H9 (cell line): ENCODE measurements around the gene DHRS7C. TPM values are rescaled to one million over a fixed set of nuclear protein-coding genes. Genes with fewer than 3 reads are reported as not detected.

Experiments used
- DNase-seq: peaks from one replicate; pipeline ENCODE4 v3.0.0-alpha.2; 2017
- H2AFZ ChIP-seq: one replicate; pipeline ENCODE4 v1.6.1; 2013; ENCODE audit warnings: mild to moderate bottlenecking, low read length, control low read depth, moderate library complexity
- H2AK5ac ChIP-seq: 2 replicates; pipeline ENCODE4 v1.6.1; 2013; ENCODE audit warnings: low read length, control low read depth, mixed read lengths; ENCODE audit not compliant: insufficient read length
- H2BK120ac ChIP-seq: one replicate; pipeline ENCODE4 v1.6.1; 2013; ENCODE audit warnings: low read depth, mild to moderate bottlenecking, low read length, control low read depth, inconsistent platforms; ENCODE audit not compliant: poor library complexity, severe bottlenecking
- H2BK12ac ChIP-seq: 2 replicates; pipeline ENCODE4 v1.6.1; 2013; ENCODE audit warnings: low read length, control low read depth, mixed read lengths, low read depth; ENCODE audit not compliant: insufficient read length
- H2BK15ac ChIP-seq: 2 replicates; pipeline ENCODE4 v1.6.1; 2013; ENCODE audit warnings: low read depth, low read length, control low read depth
- H2BK20ac ChIP-seq: one replicate; pipeline ENCODE4 v1.6.1; 2013; ENCODE audit warnings: low read depth, mild to moderate bottlenecking, low read length, control low read depth, inconsistent platforms; ENCODE audit not compliant: poor library complexity, severe bottlenecking
- H2BK5ac ChIP-seq: 2 replicates; pipeline ENCODE4 v1.6.1; 2013; ENCODE audit warnings: low read length, control low read depth, mixed read lengths; ENCODE audit not compliant: insufficient read length
- H3K14ac ChIP-seq: 2 replicates; pipeline ENCODE4 v1.6.1; 2013; ENCODE audit warnings: low read length, control low read depth; ENCODE audit not compliant: insufficient read depth
- H3K18ac ChIP-seq: 2 replicates; pipeline ENCODE4 v1.6.1; 2013; ENCODE audit warnings: low read depth, mild to moderate bottlenecking, mixed read lengths, low read length, control low read depth; ENCODE audit not compliant: insufficient read length
- H3K23ac ChIP-seq: 2 replicates; pipeline ENCODE4 v1.6.1; 2013; ENCODE audit warnings: low read length, control low read depth, mixed read lengths, low read depth; ENCODE audit not compliant: insufficient read length
- H3K23me2 ChIP-seq: 2 replicates; pipeline ENCODE4 v1.6.1; 2013; ENCODE audit warnings: low read depth, mild to moderate bottlenecking, mixed read lengths, low read length, control low read depth; ENCODE audit not compliant: insufficient read length, poor library complexity, severe bottlenecking
- H3K27ac ChIP-seq: 2 replicates; pipeline ENCODE4 v1.5.1; 2013; ENCODE audit warnings: low read length, control low read depth, mixed read lengths, low read depth; ENCODE audit not compliant: insufficient read length
- H3K27me3 ChIP-seq: 2 replicates; pipeline ENCODE4 v1.6.1; 2013; ENCODE audit warnings: low read length, control low read depth, inconsistent platforms; ENCODE audit not compliant: insufficient read depth
- H3K4ac ChIP-seq: 2 replicates; pipeline ENCODE4 v1.6.1; 2013; ENCODE audit warnings: low read depth, mild to moderate bottlenecking, control low read depth, inconsistent platforms, low read length, moderate library complexity
- H3K4me1 ChIP-seq: 2 replicates; pipeline ENCODE4 v1.6.1; 2013; ENCODE audit warnings: low read length, control low read depth, inconsistent platforms; ENCODE audit not compliant: insufficient read depth
- H3K4me2 ChIP-seq: 2 replicates; pipeline ENCODE4 v1.6.1; 2013; ENCODE audit warnings: low read length, control low read depth, mixed read lengths; ENCODE audit not compliant: insufficient read length, insufficient read depth
- H3K56ac ChIP-seq: 2 replicates; pipeline ENCODE4 v1.6.1; 2013; ENCODE audit warnings: low read depth, mild to moderate bottlenecking, mixed read lengths, low read length, control low read depth; ENCODE audit not compliant: insufficient read length
- H3K79me1 ChIP-seq: 2 replicates; pipeline ENCODE4 v1.6.1; 2013; ENCODE audit warnings: low read depth, mild to moderate bottlenecking, moderate library complexity, low read length, control low read depth, inconsistent platforms; ENCODE audit not compliant: insufficient read depth, poor library complexity, severe bottlenecking
- H3K79me2 ChIP-seq: 2 replicates; pipeline ENCODE4 v1.6.1; 2013; ENCODE audit warnings: low read length, control low read depth, inconsistent platforms; ENCODE audit not compliant: insufficient read depth
- H3K9ac ChIP-seq: 2 replicates; pipeline ENCODE4 v1.6.1; 2013; ENCODE audit warnings: low read length, control low read depth, mixed read lengths; ENCODE audit not compliant: insufficient read length; ENCODE audit errors: extremely low read depth
- H3K9me3 ChIP-seq: one replicate; pipeline ENCODE4 v1.6.1; 2013; ENCODE audit warnings: low read depth, low read length, inconsistent platforms; ENCODE audit not compliant: control insufficient read depth
- H3T11ph ChIP-seq: one replicate; pipeline ENCODE4 v1.6.1; 2013; ENCODE audit warnings: mild to moderate bottlenecking, low read length, control low read depth, inconsistent platforms
- H4K20me1 ChIP-seq: one replicate; pipeline ENCODE4 v1.6.1; 2013; ENCODE audit not compliant: control insufficient read depth, insufficient read length, insufficient read depth
- H4K5ac ChIP-seq: 2 replicates; pipeline ENCODE4 v1.6.1; 2013; ENCODE audit warnings: low read depth, mild to moderate bottlenecking, mixed read lengths, low read length, control low read depth; ENCODE audit not compliant: insufficient read length
- H4K8ac ChIP-seq: replicated peaks from 2 replicates; pipeline ENCODE4 v1.6.1; 2013; ENCODE audit warnings: low read length, control low read depth, mixed read lengths, low read depth; ENCODE audit not compliant: insufficient read length
- H4K91ac ChIP-seq: 2 replicates; pipeline ENCODE4 v1.6.1; 2013; ENCODE audit warnings: low read depth, mild to moderate bottlenecking, moderate library complexity, mixed read lengths, low read length, control low read depth; ENCODE audit not compliant: insufficient read length
- H3K27ac Mint-ChIP-seq, 3 experiments: 2 replicates in 2 of 3; 3 replicates in 1 of 3; pipeline ENCODE4 v1.8.0; 2020 to 2021; ENCODE audit warnings: mixed read lengths in 3 of 3, mild to moderate bottlenecking in 1 of 3, moderate library complexity in 1 of 3
- H3K27me3 Mint-ChIP-seq: 2 replicates; pipeline ENCODE4 v1.8.0; 2021; ENCODE audit warnings: low read depth, mild to moderate bottlenecking, moderate library complexity, mixed read lengths
- H3K36me3 Mint-ChIP-seq, 3 experiments: 2 replicates in 2 of 3; 3 replicates in 1 of 3; pipeline ENCODE4 v1.8.0; 2020 to 2021; ENCODE audit warnings: low read depth in 3 of 3, mixed read lengths in 3 of 3; ENCODE audit not compliant: insufficient read depth in 1 of 3
- H3K4me1 Mint-ChIP-seq, 2 experiments: 2 replicates each; pipeline ENCODE4 v1.8.0; 2020; ENCODE audit warnings: mixed read lengths in 2 of 2
- H3K4me3 Mint-ChIP-seq, 2 experiments: 2 replicates in 1 of 2; 3 replicates in 1 of 2; pipeline ENCODE4 v1.8.0; 2020 to 2021; ENCODE audit warnings: mild to moderate bottlenecking in 2 of 2, mixed read lengths in 2 of 2, moderate library complexity in 1 of 2
- H3K9me3 Mint-ChIP-seq, 2 experiments: 2 replicates in 1 of 2; 3 replicates in 1 of 2; pipeline ENCODE4 v1.8.0; 2020; ENCODE audit warnings: mild to moderate bottlenecking in 2 of 2, mixed read lengths in 2 of 2, moderate library complexity in 1 of 2
- WGBS: extraction: QIAGEN DNeasy Blood & Tissue Kit; methylation state at CpG from one replicate; pipeline ENCODE4 v1.1.7; 2013; ENCODE audit warnings: missing lambda C conversion rate, low lambda C conversion rate, mixed read lengths; ENCODE audit not compliant: insufficient read length; ENCODE audit errors: extremely low coverage; 5-methylcytosine and 5-hydroxymethylcytosine counted together
- total RNA-seq: library from RNA; stranded (reverse); gene quantifications from 2 replicates; pipeline ENCODE4 v1.2.1, GENCODE V29; 2021
- TF ChIP-seq, protein P1 (sequence below): fragments of 200-600 bp; sonication (generic); conservative IDR thresholded peaks from 3 replicates; pipeline ENCODE4 v1.8.0; 2021; ENCODE audit warnings: antibody characterized with exemption, mild to moderate bottlenecking

Gene DHRS7C
- total RNA-seq, 1 experiment from 2014 or later, result not detected

DNA sequence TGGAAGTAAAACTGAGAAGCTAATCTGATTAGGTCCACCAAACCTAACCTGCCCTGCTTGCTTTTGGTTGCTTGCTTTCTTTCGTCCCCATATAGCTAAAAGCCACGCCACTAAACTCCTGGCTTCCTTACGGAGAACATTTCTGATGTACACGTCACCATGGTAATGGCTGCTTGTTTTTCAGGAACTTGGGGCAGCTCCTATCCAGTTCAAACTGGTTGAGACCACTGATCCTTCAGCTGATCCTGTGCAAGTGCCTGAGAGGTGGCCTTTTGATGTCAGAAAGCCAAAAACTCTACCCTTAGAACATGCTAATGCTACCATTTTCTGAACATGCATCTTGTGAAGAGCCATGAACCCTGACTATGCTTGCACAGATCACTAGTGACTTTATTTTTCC lies 14.4 kb upstream of the DHRS7C start:
- no peaks in the 10 kb centered on the region for H3K79me1 ChIP-seq
- H3K9me3 Mint-ChIP-seq, result no peaks in the 10 kb centered on the region
- H2AFZ ChIP-seq, result no peak overlapping the region
- H3K27ac Mint-ChIP-seq, result no peak overlapping the region
- H3K36me3 Mint-ChIP-seq, result no peaks in the 10 kb centered on the region; a peak in 1 of 7 replicates
- H2BK120ac ChIP-seq, result no peak overlapping the region
- H4K91ac ChIP-seq, result no peak overlapping the region
- no peak overlapping the region for H3K18ac ChIP-seq
- H3K23ac ChIP-seq, result no peak overlapping the region
- WGBS, result no CpG with 5 or more reads among the region's 4 CpGs
- H2BK5ac ChIP-seq, result no peak overlapping the region
- no peaks in the 10 kb centered on the region for H3K4me1 ChIP-seq
- DNase-seq, result no peak
- no peak overlapping the region for H3K4me3 Mint-ChIP-seq
- H3K56ac ChIP-seq, result no peak overlapping the region
- H3K9me3 ChIP-seq, result no peaks in the 10 kb centered on the region
- H3K27me3 Mint-ChIP-seq, result peaks cover 18% of the 10 kb centered on the region
- no peak overlapping the region for H2BK20ac ChIP-seq
- no peak overlapping the region for H3K4me2 ChIP-seq
- H3K23me2 ChIP-seq, result no peaks in the 10 kb centered on the region
- no peak overlapping the region for H3K27ac ChIP-seq
- H2BK15ac ChIP-seq, result no peak overlapping the region
- TF ChIP-seq, protein P1, sequence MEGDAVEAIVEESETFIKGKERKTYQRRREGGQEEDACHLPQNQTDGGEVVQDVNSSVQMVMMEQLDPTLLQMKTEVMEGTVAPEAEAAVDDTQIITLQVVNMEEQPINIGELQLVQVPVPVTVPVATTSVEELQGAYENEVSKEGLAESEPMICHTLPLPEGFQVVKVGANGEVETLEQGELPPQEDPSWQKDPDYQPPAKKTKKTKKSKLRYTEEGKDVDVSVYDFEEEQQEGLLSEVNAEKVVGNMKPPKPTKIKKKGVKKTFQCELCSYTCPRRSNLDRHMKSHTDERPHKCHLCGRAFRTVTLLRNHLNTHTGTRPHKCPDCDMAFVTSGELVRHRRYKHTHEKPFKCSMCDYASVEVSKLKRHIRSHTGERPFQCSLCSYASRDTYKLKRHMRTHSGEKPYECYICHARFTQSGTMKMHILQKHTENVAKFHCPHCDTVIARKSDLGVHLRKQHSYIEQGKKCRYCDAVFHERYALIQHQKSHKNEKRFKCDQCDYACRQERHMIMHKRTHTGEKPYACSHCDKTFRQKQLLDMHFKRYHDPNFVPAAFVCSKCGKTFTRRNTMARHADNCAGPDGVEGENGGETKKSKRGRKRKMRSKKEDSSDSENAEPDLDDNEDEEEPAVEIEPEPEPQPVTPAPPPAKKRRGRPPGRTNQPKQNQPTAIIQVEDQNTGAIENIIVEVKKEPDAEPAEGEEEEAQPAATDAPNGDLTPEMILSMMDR, result no peak
- H3T11ph ChIP-seq, result no peak overlapping the region
- no peak overlapping the region for H2AK5ac ChIP-seq
- H3K14ac ChIP-seq, result no peak overlapping the region
- no peak overlapping the region for H3K9ac ChIP-seq
- no peaks in the 10 kb centered on the region for H3K27me3 ChIP-seq
- H4K5ac ChIP-seq, result no peak overlapping the region
- no peaks in the 10 kb centered on the region for H4K20me1 ChIP-seq
- H3K4ac ChIP-seq, result no peak overlapping the region
- no peaks in the 10 kb centered on the region for H3K4me1 Mint-ChIP-seq
- H3K79me2 ChIP-seq, result no peaks in the 10 kb centered on the region
- H2BK12ac ChIP-seq, result no peak overlapping the region
- no peak overlapping the region for H4K8ac ChIP-seq
